Uterus (tissue), 2 donors: ENCODE results near the gene RIMS1.

Experiments used
- POLR2A ChIP-seq, 2 donors: fragments of 450-650 bp; IDR thresholded peaks; one replicate each; pipeline ENCODE4 v1.6.1; 2016; ENCODE audit warnings: antibody characterized with exemption in 2 of 2, mild to moderate bottlenecking in 1 of 2, moderate library complexity in 1 of 2
- TF ChIP-seq, protein P1 (sequence below), 4 experiments: fragments of 200-600 bp in 2 of 4; fragments of 450-650 bp in 2 of 4; sonication (generic) in 2 of 4; IDR thresholded peaks; one replicate each; pipeline ENCODE4 v1.5.1; 2016 to 2019; ENCODE audit warnings: antibody characterized with exemption in 4 of 4, mild to moderate bottlenecking in 2 of 4, moderate library complexity in 1 of 4

DNA sequence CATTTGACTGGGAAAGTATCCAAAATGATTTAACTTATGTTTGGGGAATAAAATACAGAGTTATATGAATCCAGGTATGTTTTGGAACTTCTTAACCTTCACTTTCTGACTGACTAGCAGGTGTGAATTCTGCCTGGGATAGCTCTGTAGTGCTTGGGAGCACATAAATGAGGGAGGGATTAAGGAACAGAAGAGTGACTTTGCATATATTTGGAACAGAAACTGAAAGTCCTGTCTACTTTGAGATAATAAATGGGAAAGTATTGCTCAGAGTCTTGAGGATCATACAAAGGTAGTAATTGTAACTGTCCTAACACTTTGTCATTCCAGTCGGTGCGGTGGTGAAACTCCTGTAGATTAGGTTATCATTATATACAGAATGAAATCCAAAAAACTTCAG is 317.6 kb downstream of the RIMS1 start:
- TF ChIP-seq, protein P1, sequence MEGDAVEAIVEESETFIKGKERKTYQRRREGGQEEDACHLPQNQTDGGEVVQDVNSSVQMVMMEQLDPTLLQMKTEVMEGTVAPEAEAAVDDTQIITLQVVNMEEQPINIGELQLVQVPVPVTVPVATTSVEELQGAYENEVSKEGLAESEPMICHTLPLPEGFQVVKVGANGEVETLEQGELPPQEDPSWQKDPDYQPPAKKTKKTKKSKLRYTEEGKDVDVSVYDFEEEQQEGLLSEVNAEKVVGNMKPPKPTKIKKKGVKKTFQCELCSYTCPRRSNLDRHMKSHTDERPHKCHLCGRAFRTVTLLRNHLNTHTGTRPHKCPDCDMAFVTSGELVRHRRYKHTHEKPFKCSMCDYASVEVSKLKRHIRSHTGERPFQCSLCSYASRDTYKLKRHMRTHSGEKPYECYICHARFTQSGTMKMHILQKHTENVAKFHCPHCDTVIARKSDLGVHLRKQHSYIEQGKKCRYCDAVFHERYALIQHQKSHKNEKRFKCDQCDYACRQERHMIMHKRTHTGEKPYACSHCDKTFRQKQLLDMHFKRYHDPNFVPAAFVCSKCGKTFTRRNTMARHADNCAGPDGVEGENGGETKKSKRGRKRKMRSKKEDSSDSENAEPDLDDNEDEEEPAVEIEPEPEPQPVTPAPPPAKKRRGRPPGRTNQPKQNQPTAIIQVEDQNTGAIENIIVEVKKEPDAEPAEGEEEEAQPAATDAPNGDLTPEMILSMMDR (IDR thresholded peaks at IDR 0.05): no peak
- TF ChIP-seq POLR2A (IDR thresholded peaks at IDR 0.05): no peak
